ENCODE results near the gene SLC43A2.

- TF ChIP-seq CTCF (IDR thresholded peaks at IDR 0.05) (no peak), POLR2A (IDR thresholded peaks at IDR 0.05) (no peak)
Observed at GRCh38 chr17:1605681-1606351, 22.8 kb downstream of the SLC43A2 start.

Measured in body of pancreas (tissue), 4 donors.